PC-9 (cell line): Measurements from ENCODE around the gene KPNA6.

Source experiments
- CTCF ChIP-seq: fragments of 200-600 bp; sonication (generic); conservative IDR thresholded peaks from 2 replicates; pipeline ENCODE4 v1.6.1; 2017; ENCODE audit warnings: mixed run types, antibody characterized with exemption, mild to moderate bottlenecking, moderate library complexity
- EZH2 ChIP-seq: fragments of 200-600 bp; sonication (generic); IDR thresholded peaks from 2 replicates; pipeline ENCODE4 v1.8.0; 2017; ENCODE audit warnings: antibody characterized with exemption, low read depth

- TF ChIP-seq EZH2 (no peak), CTCF (no peak)
Observed at GRCh38 chr1:32142446-32143301, 34.8 kb downstream of the KPNA6 start.
